Ishikawa (cell line): Measurements from ENCODE around the gene AHSG.

ENCODE experiments used
- CEBPB ChIP-seq: IDR thresholded peaks from 2 replicates; pipeline ENCODE4 v1.6.1; 2012
- CREB1 ChIP-seq: IDR thresholded peaks from 2 replicates; pipeline ENCODE4 v1.6.1; 2012; ENCODE audit warnings: low read depth
- EGR1 ChIP-seq: IDR thresholded peaks from 2 replicates; pipeline ENCODE4 v1.6.1; 2012
- EP300 ChIP-seq: IDR thresholded peaks from 2 replicates; pipeline ENCODE4 v1.6.1; 2012; ENCODE audit warnings: borderline replicate concordance
- FOXM1 ChIP-seq: IDR thresholded peaks from 2 replicates; pipeline ENCODE4 v1.6.1; 2012; ENCODE audit warnings: low read depth, borderline replicate concordance
- NFIC ChIP-seq: IDR thresholded peaks from 2 replicates; pipeline ENCODE4 v1.6.1; 2012
- RAD21 ChIP-seq: IDR thresholded peaks from 2 replicates; pipeline ENCODE4 v1.6.1; 2012; ENCODE audit warnings: low read depth
- TAF1 ChIP-seq: IDR thresholded peaks from 2 replicates; pipeline ENCODE4 v1.6.1; 2012; ENCODE audit warnings: low read depth, mild to moderate bottlenecking
- TCF12 ChIP-seq: IDR thresholded peaks from 2 replicates; pipeline ENCODE4 v1.6.1; 2012; ENCODE audit warnings: low read depth
- TEAD4 ChIP-seq: IDR thresholded peaks from 2 replicates; pipeline ENCODE4 v1.6.1; 2012
- USF1 ChIP-seq: IDR thresholded peaks from 2 replicates; pipeline ENCODE4 v1.6.1; 2012
- YY1 ChIP-seq: IDR thresholded peaks from 2 replicates; pipeline ENCODE4 v1.6.1; 2012; ENCODE audit warnings: low read depth
- ZBTB7A ChIP-seq: IDR thresholded peaks from 2 replicates; pipeline ENCODE4 v1.6.1; 2012; ENCODE audit warnings: low read depth
- TF ChIP-seq, protein P1 (sequence below): IDR thresholded peaks from 2 replicates; pipeline ENCODE4 v1.6.1; 2012; ENCODE audit warnings: low read depth, mild to moderate bottlenecking
- TF ChIP-seq, protein P2 (sequence below): IDR thresholded peaks from 2 replicates; pipeline ENCODE4 v1.6.1; 2012

Gene AHSG

GRCh38 chr3:186639778-186640472 lies 27.1 kb downstream of the AHSG start, which contains the start of gene FETUB:
FETUB (plus strand) TSS chr3:186640399; CDS start chr3:186640461, 62 bp downstream.
- no peak for TF ChIP-seq TEAD4
- TF ChIP-seq, protein P1, sequence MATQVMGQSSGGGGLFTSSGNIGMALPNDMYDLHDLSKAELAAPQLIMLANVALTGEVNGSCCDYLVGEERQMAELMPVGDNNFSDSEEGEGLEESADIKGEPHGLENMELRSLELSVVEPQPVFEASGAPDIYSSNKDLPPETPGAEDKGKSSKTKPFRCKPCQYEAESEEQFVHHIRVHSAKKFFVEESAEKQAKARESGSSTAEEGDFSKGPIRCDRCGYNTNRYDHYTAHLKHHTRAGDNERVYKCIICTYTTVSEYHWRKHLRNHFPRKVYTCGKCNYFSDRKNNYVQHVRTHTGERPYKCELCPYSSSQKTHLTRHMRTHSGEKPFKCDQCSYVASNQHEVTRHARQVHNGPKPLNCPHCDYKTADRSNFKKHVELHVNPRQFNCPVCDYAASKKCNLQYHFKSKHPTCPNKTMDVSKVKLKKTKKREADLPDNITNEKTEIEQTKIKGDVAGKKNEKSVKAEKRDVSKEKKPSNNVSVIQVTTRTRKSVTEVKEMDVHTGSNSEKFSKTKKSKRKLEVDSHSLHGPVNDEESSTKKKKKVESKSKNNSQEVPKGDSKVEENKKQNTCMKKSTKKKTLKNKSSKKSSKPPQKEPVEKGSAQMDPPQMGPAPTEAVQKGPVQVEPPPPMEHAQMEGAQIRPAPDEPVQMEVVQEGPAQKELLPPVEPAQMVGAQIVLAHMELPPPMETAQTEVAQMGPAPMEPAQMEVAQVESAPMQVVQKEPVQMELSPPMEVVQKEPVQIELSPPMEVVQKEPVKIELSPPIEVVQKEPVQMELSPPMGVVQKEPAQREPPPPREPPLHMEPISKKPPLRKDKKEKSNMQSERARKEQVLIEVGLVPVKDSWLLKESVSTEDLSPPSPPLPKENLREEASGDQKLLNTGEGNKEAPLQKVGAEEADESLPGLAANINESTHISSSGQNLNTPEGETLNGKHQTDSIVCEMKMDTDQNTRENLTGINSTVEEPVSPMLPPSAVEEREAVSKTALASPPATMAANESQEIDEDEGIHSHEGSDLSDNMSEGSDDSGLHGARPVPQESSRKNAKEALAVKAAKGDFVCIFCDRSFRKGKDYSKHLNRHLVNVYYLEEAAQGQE = 0 out of 2 replicates have a peak, but pooled peaks have one; percentile 21
- TF ChIP-seq CREB1 = no peak
- TF ChIP-seq RAD21 = no peak

DNA sequence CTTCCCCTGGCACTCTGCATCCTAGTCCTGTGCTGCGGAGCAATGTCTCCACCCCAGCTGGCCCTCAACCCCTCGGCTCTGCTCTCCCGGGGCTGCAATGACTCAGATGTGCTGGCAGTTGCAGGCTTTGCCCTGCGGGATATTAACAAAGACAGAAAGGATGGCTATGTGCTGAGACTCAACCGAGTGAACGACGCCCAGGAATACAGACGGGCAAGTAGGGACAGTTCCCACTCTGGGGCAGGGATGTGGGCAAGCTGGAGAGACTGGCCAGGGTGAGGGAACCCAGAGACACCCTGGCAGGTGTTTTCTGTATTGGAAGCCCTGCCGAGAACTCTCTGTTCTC lies 27.6 kb downstream of the AHSG start:
- TF ChIP-seq TCF12 = no peak
- TF ChIP-seq, protein P2, sequence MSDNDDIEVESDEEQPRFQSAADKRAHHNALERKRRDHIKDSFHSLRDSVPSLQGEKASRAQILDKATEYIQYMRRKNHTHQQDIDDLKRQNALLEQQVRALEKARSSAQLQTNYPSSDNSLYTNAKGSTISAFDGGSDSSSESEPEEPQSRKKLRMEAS = no peak
- no peak for TF ChIP-seq EP300
- TF ChIP-seq, protein P1 = 0 out of 2 replicates have a peak, but pooled peaks have one; percentile 6

DNA sequence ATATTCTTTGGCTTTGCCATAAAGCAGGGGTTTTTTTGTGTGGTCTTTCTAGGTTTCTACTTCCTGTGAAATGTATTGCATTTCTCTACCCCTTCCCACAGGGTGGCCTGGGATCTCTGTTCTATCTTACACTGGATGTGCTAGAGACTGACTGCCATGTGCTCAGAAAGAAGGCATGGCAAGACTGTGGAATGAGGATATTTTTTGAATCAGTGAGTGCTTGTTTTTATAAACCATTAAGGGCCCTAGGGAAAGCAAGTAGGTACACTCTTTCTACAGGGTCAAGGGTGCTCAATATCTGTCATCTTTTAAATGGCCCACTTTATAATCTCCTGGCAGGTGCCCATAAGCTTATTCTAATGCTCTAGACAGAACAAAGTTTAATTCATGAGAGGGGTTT lies 28.1 kb downstream of the AHSG start:
- TF ChIP-seq, protein P1 = no peak
- TF ChIP-seq FOXM1 = no peak
- TF ChIP-seq, protein P2 = no peak
- no peak for TF ChIP-seq TEAD4
- TF ChIP-seq RAD21 = no peak
- no peak for TF ChIP-seq CEBPB
- TF ChIP-seq YY1 = no peak
- no peak for TF ChIP-seq EP300
- no peak for TF ChIP-seq TAF1
- TF ChIP-seq EGR1 = no peak
- TF ChIP-seq CREB1 = no peak
- TF ChIP-seq TCF12 = no peak
- no peak for TF ChIP-seq ZBTB7A

DNA sequence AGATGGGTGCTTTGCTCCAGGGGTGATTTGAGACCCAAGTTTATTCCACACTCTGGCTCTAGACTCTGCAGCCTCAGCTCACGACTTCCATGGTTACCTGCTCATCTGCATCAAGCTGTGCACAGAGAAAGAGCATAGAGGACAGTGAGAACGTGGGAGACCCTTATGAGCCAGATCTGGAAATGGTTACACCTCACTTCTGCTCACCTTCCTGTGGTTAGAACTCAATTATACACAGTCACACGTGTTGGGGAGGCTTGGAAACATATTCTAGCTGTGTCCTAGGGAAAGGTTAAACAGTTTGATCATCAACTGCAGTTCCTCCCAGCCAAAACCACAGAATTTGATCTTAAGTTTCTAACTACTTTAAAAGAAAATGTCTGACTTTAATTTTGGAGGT lies 29.2 kb downstream of the AHSG start:
- TF ChIP-seq, protein P1 = no peak
- TF ChIP-seq EP300 (no peak), EGR1 (no peak), ZBTB7A (no peak), CREB1 (no peak), YY1 (no peak), NFIC (no peak), FOXM1 (no peak), TCF12 (no peak), TEAD4 (no peak), USF1 (no peak)
- TF ChIP-seq, protein P2 = no peak
